Esophagus squamous epithelium (tissue), 5 donors: ENCODE results near the gene NPPB. TPM values are rescaled to one million over a fixed set of nuclear protein-coding genes. Genes with fewer than 3 reads are reported as not detected.

Experiments
- DNase-seq: peaks from one replicate; lab custom pipeline; 2025; lab: John Stamatoyannopoulos, UW
- H3K27ac ChIP-seq, 4 donors: fragments of 200-600 bp; sonication (generic); one replicate each; pipeline ENCODE4 v1.5.1; 2016 to 2019; ENCODE audit warnings: mild to moderate bottlenecking in 1 of 4
- H3K27me3 ChIP-seq, 4 donors: fragments of 200-600 bp; sonication (generic); 1 replicate in 3 of 4; 2 replicates in 1 of 4; pipeline versions ENCODE4 v1.5.1 to v1.6.0; 2017 to 2021; ENCODE audit warnings: antibody characterized with exemption in 1 of 4
- H3K36me3 ChIP-seq, 3 donors: fragments of 200-600 bp; sonication (generic); one replicate each; pipeline ENCODE4 v1.5.1; 2016 to 2019
- H3K4me1 ChIP-seq, 3 donors: fragments of 200-600 bp; sonication (generic); one replicate each; pipeline ENCODE4 v1.5.1; 2017 to 2019
- H3K4me3 ChIP-seq, 4 donors: fragments of 200-600 bp; sonication (generic); 1 replicate in 3 of 4; 2 replicates in 1 of 4; pipeline ENCODE4 v1.5.1; 2016 to 2019; ENCODE audit warnings: mild to moderate bottlenecking in 2 of 4, moderate library complexity in 1 of 4
- H3K9me3 ChIP-seq, 3 donors: fragments of 200-600 bp; sonication (generic); one replicate each; pipeline ENCODE4 v1.5.1; 2016 to 2019
- CTCF ChIP-seq, 6 experiments: fragments of 450-650 bp in 4 of 6; fragments of 200-600 bp in 2 of 6; sonication (generic) in 2 of 6; IDR thresholded peaks; one replicate each; pipeline ENCODE4 v1.5.1; 2016 to 2019; ENCODE audit warnings: antibody characterized with exemption in 6 of 6, mild to moderate bottlenecking in 4 of 6, moderate library complexity in 4 of 6
- POLR2A ChIP-seq, 4 donors: fragments of 450-650 bp; IDR thresholded peaks; one replicate each; pipeline ENCODE4 v1.6.1; 2017; ENCODE audit warnings: antibody characterized with exemption in 4 of 4, mild to moderate bottlenecking in 4 of 4, moderate library complexity in 3 of 4
- WGBS, 2 donors: methylation state at CpG; one replicate each; pipeline ENCODE4 v1.1.5; 2018; 5-methylcytosine and 5-hydroxymethylcytosine counted together
- intact Hi-C: fragments of 100-400 bp; cut with DNase I; formaldehyde crosslinking; loops from one replicate; pipeline ENCODE4 v1.15.0; 2022
- total RNA-seq, 4 donors: library from RNA; depleted of rRNA; stranded (reverse); fragments of >200 nt; gene quantifications; one replicate each; pipeline ENCODE4 v1.1.0, GENCODE V29; 2016
- donor health status: DM: yes; HTN: yes; CAD: no.

NPPB gene
- total RNA-seq, 4 donors from 2014 or later = not detected

- Histone ChIP-seq H3K4me3 (no peak overlapping the region), H3K4me1 (no peaks in the 10 kb centered on the region), H3K9me3 (no peaks in the 10 kb centered on the region), H3K27ac (no peak overlapping the region), H3K27me3 (no peaks in the 10 kb centered on the region), H3K36me3 (peaks cover 39 to 100% (median 69%) of the 10 kb centered on the region in 3 donors)
- no peak for TF ChIP-seq POLR2A (IDR thresholded peaks at IDR 0.05)
- TF ChIP-seq CTCF (IDR thresholded peaks at IDR 0.05) = no peak
- intact Hi-C loops = loop anchor here (10.0 kb wide), 1 partner anchor 131 kb away; no protein-coding TSS in a partner anchor
- 83 to 86% methylated on average over 8 of the region's 8 CpGs for WGBS, 2 donors
- no peak for DNase-seq
Measured at GRCh38 chr1:11833497-11833896, 25.2 kb downstream of the NPPB start.

GRCh38 chr1:11831945-11832725 lies 26.6 kb downstream of the NPPB start:
- 83 to 86% methylated on average over 9 of the region's 9 CpGs for WGBS, 2 donors
- Histone ChIP-seq H3K4me3 (no peak overlapping the region), H3K4me1 (no peaks in the 10 kb centered on the region), H3K36me3 (peaks cover 33 to 100% (median 64%) of the 10 kb centered on the region in 3 donors), H3K27me3 (no peaks in the 10 kb centered on the region), H3K9me3 (no peaks in the 10 kb centered on the region), H3K27ac (no peak overlapping the region)
- TF ChIP-seq POLR2A (IDR thresholded peaks at IDR 0.05) (no peak), CTCF (IDR thresholded peaks at IDR 0.05) (no peak)
- intact Hi-C loops = loop anchor here (10.0 kb wide), 1 partner anchor 133 kb away; no protein-coding TSS in a partner anchor
- DNase-seq = no peak

GRCh38 chr1:11828511-11828910 lies 30.2 kb downstream of the NPPB start:
- intact Hi-C loops = no loop called here
- 87 to 95% methylated on average over 7 to 16 of the region's 19 CpGs for WGBS, 2 donors
- no peaks in the 10 kb centered on the region for H3K4me1 ChIP-seq
- H3K27me3 ChIP-seq = no peaks in the 10 kb centered on the region
- no peak overlapping the region for H3K27ac ChIP-seq
- H3K9me3 ChIP-seq = no peaks in the 10 kb centered on the region
- DNase-seq = no peak
- H3K4me3 ChIP-seq = no peak overlapping the region
- TF ChIP-seq POLR2A (IDR thresholded peaks at IDR 0.05) = no peak
- no peak for TF ChIP-seq CTCF (IDR thresholded peaks at IDR 0.05)
- H3K36me3 ChIP-seq = peaks cover 19 to 100% (median 35%) of the 10 kb centered on the region in 3 donors

GRCh38 chr1:11826946-11827345 lies 31.8 kb downstream of the NPPB start:
- peaks cover 19 to 100% (median 27%) of the 10 kb centered on the region in 3 donors for H3K36me3 ChIP-seq
- H3K27ac ChIP-seq = no peak overlapping the region
- intact Hi-C loops = no loop called here
- 93 to 96% methylated on average over 2 to 7 of the region's 9 CpGs for WGBS, 2 donors
- H3K9me3 ChIP-seq = no peaks in the 10 kb centered on the region
- no peaks in the 10 kb centered on the region for H3K27me3 ChIP-seq
- TF ChIP-seq POLR2A (IDR thresholded peaks at IDR 0.05) = no peak
- no peak for TF ChIP-seq CTCF (IDR thresholded peaks at IDR 0.05)
- DNase-seq = no peak
- H3K4me1 ChIP-seq = no peaks in the 10 kb centered on the region
- H3K4me3 ChIP-seq = no peak overlapping the region

- no peak for DNase-seq
- intact Hi-C loops = no loop called here
- H3K4me1 ChIP-seq = no peaks in the 10 kb centered on the region
- H3K27me3 ChIP-seq = no peaks in the 10 kb centered on the region
- peaks cover 19 to 100% (median 24%) of the 10 kb centered on the region in 3 donors for H3K36me3 ChIP-seq
- H3K9me3 ChIP-seq = no peaks in the 10 kb centered on the region
- no peak overlapping the region for H3K27ac ChIP-seq
- TF ChIP-seq POLR2A (IDR thresholded peaks at IDR 0.05) (no peak), CTCF (IDR thresholded peaks at IDR 0.05) (no peak)
- no peak overlapping the region for H3K4me3 ChIP-seq
- WGBS, 2 donors = 89 to 94% methylated on average over 6 to 7 of the region's 7 CpGs
Measured at GRCh38 chr1:11825131-11825530, 33.6 kb downstream of the NPPB start.
